NT2/D1 (cell line): ENCODE data around the gene SDK2.

Source experiments
- DNase-seq: peaks from one replicate; pipeline ENCODE4 v3.0.0-alpha.2; 2011; ENCODE audit warnings: low read depth, low spot score
- H3K27me3 ChIP-seq: 2 replicates; pipeline ENCODE4 v1.6.0; 2011; ENCODE audit warnings: mild to moderate bottlenecking; ENCODE audit not compliant: insufficient read length, insufficient read depth
- H3K36me3 ChIP-seq: 2 replicates; pipeline ENCODE4 v1.6.1; 2011; ENCODE audit warnings: mild to moderate bottlenecking, low read length, mixed read lengths; ENCODE audit not compliant: insufficient read depth, insufficient read length
- H3K4me1 ChIP-seq: 2 replicates; pipeline ENCODE4 v1.5.1; 2011; ENCODE audit not compliant: insufficient read depth, insufficient read length
- H3K4me3 ChIP-seq: 2 replicates; pipeline ENCODE4 v1.5.1; 2011; ENCODE audit warnings: low read depth; ENCODE audit not compliant: insufficient read length
- H3K9ac ChIP-seq: 2 replicates; pipeline ENCODE4 v1.6.0; 2011; ENCODE audit warnings: low read depth; ENCODE audit not compliant: insufficient read length
- H3K9me3 ChIP-seq: 2 replicates; pipeline ENCODE4 v1.5.1; 2011; ENCODE audit warnings: mild to moderate bottlenecking, low read length; ENCODE audit not compliant: insufficient read depth
- SUZ12 ChIP-seq: IDR thresholded peaks from 2 replicates; pipeline ENCODE4 v1.6.1; 2011; ENCODE audit not compliant: insufficient read length, insufficient read depth; ENCODE audit errors: extremely low read depth
- YY1 ChIP-seq: IDR thresholded peaks from 2 replicates; pipeline ENCODE4 v1.6.1; 2011; ENCODE audit not compliant: insufficient read length, insufficient read depth
- ZNF274 ChIP-seq: IDR thresholded peaks from 2 replicates; pipeline ENCODE4 v1.6.1; 2011; ENCODE audit warnings: mild to moderate bottlenecking, low read depth, low read length

SDK2 gene

GRCh38 chr17:73293480-73293911, 350.7 kb downstream of the SDK2 start:
- H3K9me3 ChIP-seq, result no peaks in the 10 kb centered on the region
- H3K4me1 ChIP-seq, result peaks cover 27% of the 10 kb centered on the region
- no peak for DNase-seq
- no peaks in the 10 kb centered on the region for H3K27me3 ChIP-seq
- H3K9ac ChIP-seq, result no peak overlapping the region
- TF ChIP-seq ZNF274 (no peak), YY1 (no peak), SUZ12 (no peak)
- peaks cover 7% of the 10 kb centered on the region for H3K36me3 ChIP-seq
- no peak overlapping the region for H3K4me3 ChIP-seq

DNA sequence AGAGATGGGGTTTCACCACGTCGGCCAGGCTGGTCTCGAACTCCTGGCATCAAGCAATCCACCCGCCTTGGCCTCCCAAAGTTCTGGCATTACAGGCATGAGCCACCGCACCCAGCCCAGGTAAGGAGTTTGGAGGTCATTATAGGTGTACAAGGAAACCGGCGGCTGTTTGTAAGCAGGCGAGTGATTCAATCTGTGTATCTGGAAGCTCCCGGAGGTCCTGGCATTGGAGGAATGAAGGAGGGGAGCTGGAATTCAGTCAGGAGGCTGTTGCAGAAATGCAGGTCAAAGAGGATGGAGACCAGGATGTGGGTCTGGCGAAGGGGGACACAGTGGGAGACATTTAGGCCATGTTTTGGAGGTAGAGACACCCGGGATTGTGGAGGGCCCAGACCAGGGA, 351.2 kb downstream of the SDK2 start:
- H3K4me1 ChIP-seq, result peaks cover 26% of the 10 kb centered on the region
- H3K36me3 ChIP-seq, result peaks cover 9% of the 10 kb centered on the region
- no peak for DNase-seq
- H3K4me3 ChIP-seq, result no peak overlapping the region
- TF ChIP-seq ZNF274 (no peak), SUZ12 (no peak), YY1 (no peak)
- H3K9me3 ChIP-seq, result no peaks in the 10 kb centered on the region
- no peak overlapping the region for H3K9ac ChIP-seq
- H3K27me3 ChIP-seq, result no peaks in the 10 kb centered on the region

DNA sequence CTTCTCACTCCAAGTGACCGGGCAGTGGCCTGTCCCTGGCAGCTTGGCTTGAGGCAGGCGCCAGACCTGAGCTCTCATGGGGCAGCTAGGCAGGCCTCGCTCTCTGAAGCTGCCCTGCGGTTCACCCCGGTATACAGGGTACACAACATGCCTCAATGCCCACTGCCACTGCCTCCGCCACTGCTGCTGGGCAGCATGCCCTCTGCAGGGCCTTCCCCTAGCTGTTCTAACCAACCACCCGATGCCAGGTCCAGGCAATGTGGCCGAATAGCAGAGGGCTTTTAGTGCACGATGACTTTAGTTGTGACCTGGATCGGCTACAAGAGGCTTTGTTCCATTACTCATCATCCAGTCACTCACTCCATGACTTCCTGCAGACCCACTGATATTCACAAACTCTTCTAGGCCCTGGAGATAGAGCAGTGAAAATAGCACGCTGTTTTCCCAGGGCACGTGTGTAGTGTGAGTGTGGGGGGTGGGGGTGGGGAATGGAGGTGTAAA, 352.2 kb downstream of the SDK2 start:
- H3K4me1 ChIP-seq, result peaks cover 26% of the 10 kb centered on the region
- no peak overlapping the region for H3K4me3 ChIP-seq
- peak overlapping the region; percentile 70 for H3K9ac ChIP-seq

GRCh38 chr17:73291260-73291801, 352.9 kb downstream of the SDK2 start:
- peaks cover 14% of the 10 kb centered on the region for H3K36me3 ChIP-seq
- H3K4me1 ChIP-seq, result peaks cover 26% of the 10 kb centered on the region
- peak overlapping the region; percentile 70 for H3K9ac ChIP-seq
- TF ChIP-seq SUZ12, result no peak
- TF ChIP-seq ZNF274, result no peak
- TF ChIP-seq YY1, result no peak
- H3K9me3 ChIP-seq, result no peaks in the 10 kb centered on the region
- DNase-seq, result no peak
- no peaks in the 10 kb centered on the region for H3K27me3 ChIP-seq
- no peak overlapping the region for H3K4me3 ChIP-seq

More for the DNA sequence above, 352.2 kb downstream of the SDK2 start:
- TF ChIP-seq ZNF274 (no peak), SUZ12 (no peak), YY1 (no peak)
- Histone ChIP-seq H3K36me3 (peaks cover 9% of the 10 kb centered on the region), H3K27me3 (no peaks in the 10 kb centered on the region), H3K9me3 (no peaks in the 10 kb centered on the region)
- DNase-seq, result no peak

GRCh38 chr17:73290399-73291259, 353.6 kb downstream of the SDK2 start:
- no peaks in the 10 kb centered on the region for H3K27me3 ChIP-seq
- H3K9ac ChIP-seq, result peak overlapping the region; percentile 5
- no peak for DNase-seq
- H3K4me1 ChIP-seq, result peaks cover 29% of the 10 kb centered on the region
- no peak overlapping the region for H3K4me3 ChIP-seq
- peaks cover 21% of the 10 kb centered on the region for H3K36me3 ChIP-seq
- no peak for TF ChIP-seq YY1
- TF ChIP-seq ZNF274, result no peak
- no peak for TF ChIP-seq SUZ12
- no peaks in the 10 kb centered on the region for H3K9me3 ChIP-seq

DNA sequence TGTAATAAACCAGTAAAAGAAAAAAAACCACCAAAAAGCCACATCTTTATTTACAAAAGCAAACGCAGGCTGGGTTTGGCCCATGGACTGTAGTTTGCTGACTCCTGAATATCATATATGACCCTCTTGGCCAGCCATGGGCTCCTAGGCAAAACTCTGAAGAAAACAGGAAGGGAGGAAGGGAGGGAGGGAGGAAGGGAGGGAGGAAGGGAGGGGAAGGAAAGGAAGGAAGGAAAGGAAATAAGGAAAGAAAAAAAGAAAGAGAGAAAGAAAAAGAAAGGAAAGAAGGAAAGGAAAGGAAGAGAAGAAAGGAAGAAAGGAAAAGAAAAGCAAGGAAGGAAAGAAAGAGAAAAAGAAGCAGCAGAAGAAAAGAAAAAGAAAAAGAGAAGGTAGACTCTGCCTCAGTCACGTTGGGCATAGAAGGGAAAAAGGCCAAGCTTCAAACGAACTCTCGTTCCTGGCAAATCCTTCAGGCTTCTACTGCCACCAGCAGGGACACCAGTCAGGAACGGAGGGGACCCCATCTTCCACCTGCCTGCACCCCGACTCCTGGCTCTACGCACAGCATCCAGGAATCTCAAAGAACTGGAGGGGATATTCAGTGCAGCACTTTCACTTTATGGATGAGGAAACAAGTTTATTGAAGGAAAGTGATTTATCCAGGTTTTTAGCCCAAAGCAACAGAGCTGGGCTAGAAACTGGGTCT, 354.5 kb downstream of the SDK2 start:
- no peaks in the 10 kb centered on the region for H3K27me3 ChIP-seq
- no peaks in the 10 kb centered on the region for H3K9me3 ChIP-seq
- H3K4me3 ChIP-seq, result no peak overlapping the region
- H3K9ac ChIP-seq, result peak overlapping the region; percentile 13
- H3K36me3 ChIP-seq, result peaks cover 30% of the 10 kb centered on the region
- TF ChIP-seq SUZ12, result no peak
- TF ChIP-seq ZNF274, result no peak
- TF ChIP-seq YY1, result no peak
- no peak for DNase-seq
- H3K4me1 ChIP-seq, result peaks cover 34% of the 10 kb centered on the region

- Histone ChIP-seq H3K4me1 (peaks cover 35% of the 10 kb centered on the region), H3K27me3 (no peaks in the 10 kb centered on the region), H3K9me3 (no peaks in the 10 kb centered on the region), H3K9ac (no peak overlapping the region), H3K4me3 (no peak overlapping the region), H3K36me3 (peaks cover 32% of the 10 kb centered on the region)
- TF ChIP-seq ZNF274, result no peak
- no peak for TF ChIP-seq SUZ12
- no peak for TF ChIP-seq YY1
- no peak for DNase-seq
These were observed 355.5 kb downstream of the SDK2 start for GRCh38 chr17:73288534-73289302.
